ENCODE data around the gene ENPP7. TPM values are rescaled to one million over a fixed set of nuclear protein-coding genes. Genes with fewer than 3 reads are reported as not detected.
A peak's percentile ranks its signal among the peaks of the same experiment; 100 is the strongest.

The ENPP7 gene
- total and polyA plus RNA-seq, 4 donors: 0.31 TPM; not detected in 3

DNA sequence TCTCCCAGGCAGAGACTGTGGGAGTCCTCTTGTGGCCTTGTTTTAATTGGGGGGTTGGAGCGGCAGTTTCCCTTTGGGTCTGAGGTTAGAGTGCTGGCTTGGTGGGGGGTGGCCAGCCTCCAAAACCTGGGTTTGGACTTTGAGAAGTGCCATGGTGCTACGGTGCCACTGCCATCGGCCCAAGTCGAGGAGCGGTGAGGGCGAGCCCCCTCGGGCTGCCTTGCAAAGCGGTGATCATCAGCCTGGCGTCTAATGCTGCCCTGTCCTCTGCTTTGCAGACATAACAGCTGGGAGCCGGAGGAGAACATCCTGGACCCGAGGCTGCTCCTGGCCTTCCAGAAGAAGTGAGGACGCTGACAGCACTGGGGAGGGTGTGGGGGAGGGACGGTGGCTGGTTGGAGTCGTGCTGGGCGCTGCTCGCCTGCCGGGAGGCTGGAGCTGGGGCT, 48.4 kb downstream of the ENPP7 start:
- DNase-seq: peak in 2 of 3 donors; percentile 27 to 51
- whole genome bisulfite sequencing, 2 donors: 17 to 31% methylated on average over 17 of the region's 17 CpGs
- no peaks in the 10 kb centered on the region for H3K27me3 ChIP-seq (ENCODE audit: control insufficient read depth in 3 of 3, insufficient read depth in 3 of 3, low read length in 2 of 3)
- ATAC-seq (ENCODE audit: insufficient read depth, low FRiP score): no peak
- peaks cover 4 to 35% (median 4%) of the 10 kb centered on the region in 5 donors for H3K4me1 ChIP-seq (ENCODE audit: control insufficient read depth in 5 of 5, insufficient read depth in 5 of 5, low read length in 5 of 5)
- no peaks in the 10 kb centered on the region for H3K9me3 ChIP-seq (ENCODE audit: control insufficient read depth in 4 of 4, insufficient read depth in 3 of 4, low read length in 3 of 4)
- no peak overlapping the region for H3K4me3 ChIP-seq
- H3K9ac ChIP-seq (ENCODE audit: insufficient read depth in 1 of 2, low read length in 2 of 2): no peak overlapping the region
- TF ChIP-seq, protein P1, sequence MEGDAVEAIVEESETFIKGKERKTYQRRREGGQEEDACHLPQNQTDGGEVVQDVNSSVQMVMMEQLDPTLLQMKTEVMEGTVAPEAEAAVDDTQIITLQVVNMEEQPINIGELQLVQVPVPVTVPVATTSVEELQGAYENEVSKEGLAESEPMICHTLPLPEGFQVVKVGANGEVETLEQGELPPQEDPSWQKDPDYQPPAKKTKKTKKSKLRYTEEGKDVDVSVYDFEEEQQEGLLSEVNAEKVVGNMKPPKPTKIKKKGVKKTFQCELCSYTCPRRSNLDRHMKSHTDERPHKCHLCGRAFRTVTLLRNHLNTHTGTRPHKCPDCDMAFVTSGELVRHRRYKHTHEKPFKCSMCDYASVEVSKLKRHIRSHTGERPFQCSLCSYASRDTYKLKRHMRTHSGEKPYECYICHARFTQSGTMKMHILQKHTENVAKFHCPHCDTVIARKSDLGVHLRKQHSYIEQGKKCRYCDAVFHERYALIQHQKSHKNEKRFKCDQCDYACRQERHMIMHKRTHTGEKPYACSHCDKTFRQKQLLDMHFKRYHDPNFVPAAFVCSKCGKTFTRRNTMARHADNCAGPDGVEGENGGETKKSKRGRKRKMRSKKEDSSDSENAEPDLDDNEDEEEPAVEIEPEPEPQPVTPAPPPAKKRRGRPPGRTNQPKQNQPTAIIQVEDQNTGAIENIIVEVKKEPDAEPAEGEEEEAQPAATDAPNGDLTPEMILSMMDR (IDR thresholded peaks at IDR 0.05; ENCODE audit: control extremely low read depth, extremely low read depth): no peak
- no peak overlapping the region for H3K27ac ChIP-seq (ENCODE audit: low read depth in 1 of 2, low read length in 1 of 2)
- H3K36me3 ChIP-seq (ENCODE audit: control insufficient read depth in 4 of 4, insufficient read depth in 4 of 4, low read length in 4 of 4): peaks cover 0 to 16% (median 5%) of the 10 kb centered on the region in 4 donors

DNA sequence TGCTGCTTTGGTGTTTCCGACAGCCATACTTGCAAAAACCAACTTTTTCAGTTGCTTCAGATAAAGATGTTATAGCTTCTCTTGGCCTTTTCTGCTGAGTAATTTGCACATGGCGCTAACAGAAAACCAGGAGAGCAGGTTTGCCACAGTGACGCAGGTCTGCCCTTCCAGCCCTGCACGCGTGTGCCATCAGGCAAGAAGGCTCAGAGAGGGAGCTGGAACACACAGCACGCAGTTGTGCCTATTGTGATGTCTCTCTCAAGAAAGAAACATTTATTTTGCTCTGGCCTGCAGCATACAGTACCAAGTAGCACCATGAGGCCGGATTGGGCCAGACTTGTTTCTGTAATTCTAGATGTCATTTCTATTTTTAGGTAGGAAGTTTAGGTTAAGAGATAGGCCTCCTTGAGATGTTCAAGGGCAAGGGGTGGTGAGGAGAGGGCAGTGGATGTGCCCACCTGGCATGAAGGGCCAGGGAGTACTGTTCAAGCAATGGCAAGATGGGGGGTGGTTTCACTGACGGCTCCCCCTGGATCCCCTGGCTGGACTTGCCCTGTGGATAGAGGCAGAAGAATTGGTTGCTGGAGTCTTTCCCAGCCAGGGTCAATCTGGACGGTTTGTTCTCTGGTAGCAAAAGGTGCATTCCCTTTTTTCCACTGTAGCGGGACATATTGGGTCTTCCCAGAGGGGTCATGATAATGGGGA, 49.1 kb downstream of the ENPP7 start:
- Histone ChIP-seq H3K27ac (ENCODE audit: low read depth in 1 of 2, low read length in 1 of 2) (peak overlapping the region in 1 of 2 donors; percentile 3), H3K9ac (ENCODE audit: insufficient read depth in 1 of 2, low read length in 2 of 2) (no peak overlapping the region), H3K9me3 (ENCODE audit: control insufficient read depth in 4 of 4, insufficient read depth in 3 of 4, low read length in 3 of 4) (no peaks in the 10 kb centered on the region), H3K36me3 (ENCODE audit: control insufficient read depth in 4 of 4, insufficient read depth in 4 of 4, low read length in 4 of 4) (peaks cover 0 to 16% (median 6%) of the 10 kb centered on the region in 4 donors), H3K4me3 (no peak overlapping the region), H3K4me1 (ENCODE audit: control insufficient read depth in 5 of 5, insufficient read depth in 5 of 5, low read length in 5 of 5) (peaks cover 4 to 35% (median 4%) of the 10 kb centered on the region in 5 donors), H3K27me3 (ENCODE audit: control insufficient read depth in 3 of 3, insufficient read depth in 3 of 3, low read length in 2 of 3) (no peaks in the 10 kb centered on the region)
- peak in 1 of 3 donors; percentile 30 for DNase-seq
- 72 to 82% methylated on average over 10 of the region's 10 CpGs for WGBS, 2 donors
- TF ChIP-seq, protein P1 (IDR thresholded peaks at IDR 0.05; ENCODE audit: control extremely low read depth, extremely low read depth): no peak
- no peak for ATAC-seq (ENCODE audit: insufficient read depth, low FRiP score)

DNA sequence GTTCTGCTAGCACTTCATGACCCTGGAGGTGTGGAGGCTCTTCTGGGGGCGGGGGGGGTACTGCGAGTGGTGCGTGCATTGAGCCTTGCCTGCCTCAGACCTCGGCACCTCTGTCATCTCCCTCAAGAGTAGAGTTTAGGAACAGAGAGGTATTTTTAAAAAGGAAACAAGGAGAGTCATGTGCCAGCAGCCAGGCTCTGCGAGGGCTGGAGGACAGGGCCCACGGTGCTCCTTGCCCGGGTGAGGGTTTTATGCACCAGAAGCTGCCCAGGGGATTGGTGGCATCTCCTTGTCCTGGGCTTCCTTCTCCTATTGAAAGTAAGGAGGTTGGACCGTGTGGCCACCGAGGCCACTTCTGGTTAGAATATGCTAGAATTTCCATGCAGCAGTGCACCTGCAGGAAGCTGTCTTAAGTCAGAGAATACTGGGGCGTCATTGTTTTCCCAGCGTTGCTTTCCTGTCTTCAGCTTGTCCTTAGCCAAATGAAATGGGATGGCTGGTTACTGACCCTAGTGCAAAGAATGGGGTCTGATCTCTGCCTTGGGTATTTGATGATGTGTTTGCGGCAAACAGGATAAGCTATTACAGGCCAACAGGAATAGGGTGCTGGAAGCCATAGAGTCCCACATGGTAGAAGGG, 50.4 kb downstream of the ENPP7 start:
- Histone ChIP-seq H3K4me1 (ENCODE audit: control insufficient read depth in 5 of 5, insufficient read depth in 5 of 5, low read length in 5 of 5) (peaks cover 4 to 29% (median 4%) of the 10 kb centered on the region in 5 donors), H3K9ac (ENCODE audit: insufficient read depth in 1 of 2, low read length in 2 of 2) (no peak overlapping the region), H3K27me3 (ENCODE audit: control insufficient read depth in 3 of 3, insufficient read depth in 3 of 3, low read length in 2 of 3) (no peaks in the 10 kb centered on the region), H3K9me3 (ENCODE audit: control insufficient read depth in 4 of 4, insufficient read depth in 3 of 4, low read length in 3 of 4) (no peaks in the 10 kb centered on the region), H3K36me3 (ENCODE audit: control insufficient read depth in 4 of 4, insufficient read depth in 4 of 4, low read length in 4 of 4) (peaks cover 0 to 16% (median 6%) of the 10 kb centered on the region in 4 donors), H3K27ac (ENCODE audit: low read depth in 1 of 2, low read length in 1 of 2) (no peak overlapping the region), H3K4me3 (no peak overlapping the region)
- WGBS, 2 donors: 39 to 67% methylated on average over 12 of the region's 12 CpGs
- TF ChIP-seq, protein P1 (IDR thresholded peaks at IDR 0.05; ENCODE audit: control extremely low read depth, extremely low read depth): no peak
- DNase-seq: no peak
- ATAC-seq (ENCODE audit: insufficient read depth, low FRiP score): no peak
